LHCN-M2 (cell line): Measurements from ENCODE around the gene CDKN2AIPNL. TPM values are rescaled to one million over a fixed set of nuclear protein-coding genes. Genes with fewer than 3 reads are reported as not detected.

Experiments used
- total RNA-seq: library from RNA; depleted of rRNA; stranded (reverse); fragments of >200 nt; gene quantifications from 2 replicates; pipeline ENCODE4 v1.2.3, GENCODE V29; 2014; rRNA removed

The CDKN2AIPNL gene
- total RNA-seq, 1 experiment from 2014 or later, result 43.3 TPM

Other genes with a start within 250 kb of the CDKN2AIPNL start
- 358 and 428 TPM in 2 replicates for gene SKP1, start 234.9 kb downstream of the CDKN2AIPNL start, total RNA-seq
- gene PPP2CA, start 185.8 kb downstream of the CDKN2AIPNL start, total RNA-seq, result 255 and 270 TPM in 2 replicates
- gene CDKL3, start 44.7 kb downstream of the CDKN2AIPNL start, total RNA-seq, result 2.2 and 2.6 TPM in 2 replicates
- gene UBE2B, start 40.3 kb downstream of the CDKN2AIPNL start, total RNA-seq, result 7.2 and 13.2 TPM in 2 replicates
- 34.0 and 34.4 TPM in 2 replicates for gene JADE2, start 113.8 kb upstream of the CDKN2AIPNL start, total RNA-seq
- 49.7 and 68.7 TPM in 2 replicates for gene SAR1B, start 220.9 kb upstream of the CDKN2AIPNL start, total RNA-seq
- gene SEC24A, start 236.9 kb upstream of the CDKN2AIPNL start, total RNA-seq, result 18.8 and 20.1 TPM in 2 replicates